Measurements from ENCODE around the gene TMEM161A. TPM values are rescaled to one million over a fixed set of nuclear protein-coding genes. Genes with fewer than 3 reads are reported as not detected.
A peak's percentile ranks its signal among the peaks of the same experiment; 100 is the strongest.

TMEM161A gene
- total and polyA plus RNA-seq, 9 of the 15 experiments (the other 6 are each of a cell fraction or from before 2014, with no cell fraction given): 0.63 to 92.3 (median 38.9) TPM

GRCh38 chr19:19134687-19135158 is 3.6 kb downstream of the TMEM161A start (continued):
- TF ChIP-seq CBX2 (IDR thresholded peaks at IDR 0.05; ENCODE audit: insufficient read depth, low read length, poor library complexity, severe bottlenecking) (no peak), STAT5A (IDR thresholded peaks at IDR 0.05; ENCODE audit: borderline replicate concordance, low read length) (no peak), ZBTB17 (CRISPR knock-in tag; IDR thresholded peaks at IDR 0.05) (no peak), ZNF175 (CRISPR knock-in tag; IDR thresholded peaks at IDR 0.05; ENCODE audit: low read depth) (no peak), GATAD2B (IDR thresholded peaks at IDR 0.05; ENCODE audit: borderline replicate concordance) (no peak), RFX5 (IDR thresholded peaks at IDR 0.05; ENCODE audit: low read depth, low read length) (no peak), NFATC3 (IDR thresholded peaks at IDR 0.05) (no peak), TCF7L2 (IDR thresholded peaks at IDR 0.05; ENCODE audit: low read depth, low read length) (no peak), EGR1 (conservative IDR thresholded peaks at IDR 0.05) (peak; percentile 46), MBD2 (IDR thresholded peaks at IDR 0.05; ENCODE audit: borderline replicate concordance, low read depth) (no peak; the same call in 1 of the 2 replicates), ZNF586 (CRISPR knock-in tag; conservative IDR thresholded peaks at IDR 0.05) (no peak), PTTG1 (tag; IDR thresholded peaks at IDR 0.05; ENCODE audit: low read depth) (no peak), SMARCC2 (IDR thresholded peaks at IDR 0.05; ENCODE audit: low read depth) (no peak), COPS2 (conservative IDR thresholded peaks at IDR 0.05) (no peak), TCFL5 (CRISPR knock-in tag; conservative IDR thresholded peaks at IDR 0.05) (no peak), KDM4B (IDR thresholded peaks at IDR 0.05; ENCODE audit: borderline replicate concordance in 2 of 2, low read depth in 1 of 2) (0 out of 4 replicates have a peak, but pooled peaks of 1 of the 2 experiments have one; percentile 35), ESRRA (IDR thresholded peaks at IDR 0.05; ENCODE audit: borderline replicate concordance, low read depth) (peak; percentile 43; the same call in 1 of the 2 replicates), ZNF263 (CRISPR knock-in tag; IDR thresholded peaks at IDR 0.05; ENCODE audit: borderline replicate concordance) (no peak), HDAC2 (IDR thresholded peaks at IDR 0.05) (peak; percentile 77), GATA2 (CRISPR knock-in tag; IDR thresholded peaks at IDR 0.05) (no peak), FOXJ3 (CRISPR knock-in tag; IDR thresholded peaks at IDR 0.05) (no peak), NCOR1 (IDR thresholded peaks at IDR 0.05) (no peak), RNF2 (IDR thresholded peaks at IDR 0.05) (peak; percentile 65), ZKSCAN1 (IDR thresholded peaks at IDR 0.05; ENCODE audit: low read depth, low read length) (no peak), ETS2 (tag; IDR thresholded peaks at IDR 0.05; ENCODE audit: borderline replicate concordance, poor library complexity, severe bottlenecking) (no peak), ELF1 (tag; IDR thresholded peaks at IDR 0.05) (no peak), CBX5 (IDR thresholded peaks at IDR 0.05; ENCODE audit: borderline replicate concordance, low read depth) (no peak)
- TF ChIP-seq, protein P1, sequence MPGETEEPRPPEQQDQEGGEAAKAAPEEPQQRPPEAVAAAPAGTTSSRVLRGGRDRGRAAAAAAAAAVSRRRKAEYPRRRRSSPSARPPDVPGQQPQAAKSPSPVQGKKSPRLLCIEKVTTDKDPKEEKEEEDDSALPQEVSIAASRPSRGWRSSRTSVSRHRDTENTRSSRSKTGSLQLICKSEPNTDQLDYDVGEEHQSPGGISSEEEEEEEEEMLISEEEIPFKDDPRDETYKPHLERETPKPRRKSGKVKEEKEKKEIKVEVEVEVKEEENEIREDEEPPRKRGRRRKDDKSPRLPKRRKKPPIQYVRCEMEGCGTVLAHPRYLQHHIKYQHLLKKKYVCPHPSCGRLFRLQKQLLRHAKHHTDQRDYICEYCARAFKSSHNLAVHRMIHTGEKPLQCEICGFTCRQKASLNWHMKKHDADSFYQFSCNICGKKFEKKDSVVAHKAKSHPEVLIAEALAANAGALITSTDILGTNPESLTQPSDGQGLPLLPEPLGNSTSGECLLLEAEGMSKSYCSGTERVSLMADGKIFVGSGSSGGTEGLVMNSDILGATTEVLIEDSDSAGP (CRISPR knock-in tag; IDR thresholded peaks at IDR 0.05): no peak
- TF ChIP-seq, protein P2, sequence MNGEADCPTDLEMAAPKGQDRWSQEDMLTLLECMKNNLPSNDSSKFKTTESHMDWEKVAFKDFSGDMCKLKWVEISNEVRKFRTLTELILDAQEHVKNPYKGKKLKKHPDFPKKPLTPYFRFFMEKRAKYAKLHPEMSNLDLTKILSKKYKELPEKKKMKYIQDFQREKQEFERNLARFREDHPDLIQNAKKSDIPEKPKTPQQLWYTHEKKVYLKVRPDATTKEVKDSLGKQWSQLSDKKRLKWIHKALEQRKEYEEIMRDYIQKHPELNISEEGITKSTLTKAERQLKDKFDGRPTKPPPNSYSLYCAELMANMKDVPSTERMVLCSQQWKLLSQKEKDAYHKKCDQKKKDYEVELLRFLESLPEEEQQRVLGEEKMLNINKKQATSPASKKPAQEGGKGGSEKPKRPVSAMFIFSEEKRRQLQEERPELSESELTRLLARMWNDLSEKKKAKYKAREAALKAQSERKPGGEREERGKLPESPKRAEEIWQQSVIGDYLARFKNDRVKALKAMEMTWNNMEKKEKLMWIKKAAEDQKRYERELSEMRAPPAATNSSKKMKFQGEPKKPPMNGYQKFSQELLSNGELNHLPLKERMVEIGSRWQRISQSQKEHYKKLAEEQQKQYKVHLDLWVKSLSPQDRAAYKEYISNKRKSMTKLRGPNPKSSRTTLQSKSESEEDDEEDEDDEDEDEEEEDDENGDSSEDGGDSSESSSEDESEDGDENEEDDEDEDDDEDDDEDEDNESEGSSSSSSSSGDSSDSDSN (IDR thresholded peaks at IDR 0.05; ENCODE audit: borderline replicate concordance in 1 of 2, low read depth in 2 of 2, low read length in 2 of 2): no peak
